ENCODE results near the gene TGM3. TPM values are rescaled to one million over a fixed set of nuclear protein-coding genes. Genes with fewer than 3 reads are reported as not detected.

The TGM3 gene
- total RNA-seq, 2 donors from 2014 or later, result not detected

DNA sequence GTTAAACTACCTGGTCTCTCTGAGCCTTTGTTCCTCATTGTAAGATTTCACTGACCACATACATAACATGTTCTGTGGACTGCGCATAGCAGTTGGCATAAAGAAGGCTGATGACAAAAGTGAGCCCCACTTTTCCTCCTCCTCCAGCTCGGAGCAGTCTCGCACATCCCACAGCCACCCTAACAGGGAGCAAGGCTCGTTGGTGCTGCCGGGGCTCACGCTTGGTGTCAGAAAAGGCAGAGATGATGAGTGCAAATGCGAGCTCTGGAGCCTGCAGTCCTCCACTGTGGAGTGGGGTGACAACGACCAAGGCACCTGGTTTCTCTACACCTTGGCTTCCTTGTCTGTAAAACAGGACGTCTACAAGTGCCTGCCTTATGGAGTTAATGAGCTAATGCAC is 9.7 kb downstream of the TGM3 start:
- H3K9me3 ChIP-seq, result no peaks in the 10 kb centered on the region
- H3K27me3 ChIP-seq, result no peaks in the 10 kb centered on the region
- H3K4me1 ChIP-seq, result no peaks in the 10 kb centered on the region
- no peak overlapping the region for H3K4me3 ChIP-seq
- TF ChIP-seq, protein P1, sequence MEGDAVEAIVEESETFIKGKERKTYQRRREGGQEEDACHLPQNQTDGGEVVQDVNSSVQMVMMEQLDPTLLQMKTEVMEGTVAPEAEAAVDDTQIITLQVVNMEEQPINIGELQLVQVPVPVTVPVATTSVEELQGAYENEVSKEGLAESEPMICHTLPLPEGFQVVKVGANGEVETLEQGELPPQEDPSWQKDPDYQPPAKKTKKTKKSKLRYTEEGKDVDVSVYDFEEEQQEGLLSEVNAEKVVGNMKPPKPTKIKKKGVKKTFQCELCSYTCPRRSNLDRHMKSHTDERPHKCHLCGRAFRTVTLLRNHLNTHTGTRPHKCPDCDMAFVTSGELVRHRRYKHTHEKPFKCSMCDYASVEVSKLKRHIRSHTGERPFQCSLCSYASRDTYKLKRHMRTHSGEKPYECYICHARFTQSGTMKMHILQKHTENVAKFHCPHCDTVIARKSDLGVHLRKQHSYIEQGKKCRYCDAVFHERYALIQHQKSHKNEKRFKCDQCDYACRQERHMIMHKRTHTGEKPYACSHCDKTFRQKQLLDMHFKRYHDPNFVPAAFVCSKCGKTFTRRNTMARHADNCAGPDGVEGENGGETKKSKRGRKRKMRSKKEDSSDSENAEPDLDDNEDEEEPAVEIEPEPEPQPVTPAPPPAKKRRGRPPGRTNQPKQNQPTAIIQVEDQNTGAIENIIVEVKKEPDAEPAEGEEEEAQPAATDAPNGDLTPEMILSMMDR (IDR thresholded peaks at IDR 0.05), result no peak
- no peak for DNase-seq (ENCODE audit: low spot score)
- H3K36me3 ChIP-seq, result no peaks in the 10 kb centered on the region
- no peak overlapping the region for H3K27ac ChIP-seq

DNA sequence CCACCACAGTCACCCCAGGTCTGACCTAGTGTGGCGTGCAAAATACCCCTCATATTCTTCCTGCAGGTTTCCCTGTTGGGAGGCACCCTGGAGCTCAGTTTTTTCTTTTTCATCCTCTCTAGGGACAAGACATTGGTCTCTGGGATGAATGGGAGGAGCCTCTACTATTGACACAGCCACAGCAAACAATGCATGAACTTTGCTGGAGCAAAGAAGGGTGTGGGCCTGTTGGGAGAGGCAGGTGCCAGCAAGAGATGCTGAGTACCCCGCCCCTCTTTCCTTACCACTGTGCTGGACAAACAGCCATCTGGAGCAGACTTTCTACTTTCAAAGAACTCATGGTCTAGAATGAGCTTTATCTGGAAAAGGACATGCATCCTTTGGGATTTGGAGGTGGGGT is 10.1 kb downstream of the TGM3 start:
- Histone ChIP-seq H3K27ac (no peak overlapping the region), H3K9me3 (no peaks in the 10 kb centered on the region), H3K4me1 (no peaks in the 10 kb centered on the region), H3K4me3 (no peak overlapping the region), H3K27me3 (no peaks in the 10 kb centered on the region), H3K36me3 (no peaks in the 10 kb centered on the region)
- DNase-seq (ENCODE audit: low spot score), result no peak
- TF ChIP-seq, protein P1 (IDR thresholded peaks at IDR 0.05), result no peak

DNA sequence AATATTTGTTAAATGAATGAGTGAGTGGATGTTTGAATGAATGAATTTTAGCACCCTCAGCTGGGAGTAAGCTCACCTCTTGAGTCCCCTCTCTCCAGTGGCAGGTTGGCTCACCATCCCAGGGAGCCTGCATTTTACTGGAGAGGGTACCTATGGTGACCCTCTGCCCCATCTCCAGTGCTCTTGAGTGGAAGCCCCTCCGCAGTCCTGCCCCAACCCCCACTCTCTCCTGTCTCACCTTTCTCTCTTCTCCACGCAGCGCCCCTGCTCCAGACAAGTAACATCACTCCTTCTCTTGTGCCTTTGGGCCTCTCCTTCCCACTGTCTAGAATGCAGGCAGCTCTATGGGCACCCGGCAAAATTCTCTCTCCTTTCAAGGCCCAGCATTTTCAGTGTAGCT is 11.3 kb downstream of the TGM3 start:
- Histone ChIP-seq H3K27me3 (no peaks in the 10 kb centered on the region), H3K4me1 (no peaks in the 10 kb centered on the region), H3K4me3 (no peak overlapping the region), H3K27ac (no peak overlapping the region), H3K36me3 (no peaks in the 10 kb centered on the region), H3K9me3 (no peaks in the 10 kb centered on the region)
- TF ChIP-seq, protein P1 (IDR thresholded peaks at IDR 0.05), result no peak
- no peak for DNase-seq (ENCODE audit: low spot score)

DNA sequence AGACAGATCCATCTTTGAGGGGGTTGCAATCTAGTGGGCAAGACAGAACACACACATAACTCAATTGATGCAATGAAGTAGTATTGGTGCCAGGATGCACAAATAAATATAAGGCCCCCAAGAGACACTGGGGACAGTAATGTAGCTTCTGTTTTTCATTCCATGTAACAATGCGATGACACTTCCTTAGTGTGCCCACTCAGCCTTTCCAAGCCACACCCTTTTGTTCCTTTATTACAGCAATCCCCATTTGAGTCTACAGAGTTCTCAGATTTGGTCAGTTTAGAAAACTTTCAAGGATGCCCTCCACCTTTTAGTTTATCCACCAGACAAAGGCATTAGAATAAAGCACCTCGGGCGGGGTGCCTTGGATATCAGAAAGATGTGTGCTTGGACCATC is 15.5 kb downstream of the TGM3 start:
- H3K27me3 ChIP-seq, result no peaks in the 10 kb centered on the region
- no peaks in the 10 kb centered on the region for H3K4me1 ChIP-seq
- H3K36me3 ChIP-seq, result no peaks in the 10 kb centered on the region
- TF ChIP-seq, protein P1 (IDR thresholded peaks at IDR 0.05), result no peak
- DNase-seq (ENCODE audit: low spot score), result no peak
- H3K27ac ChIP-seq, result no peak overlapping the region
- H3K9me3 ChIP-seq, result no peaks in the 10 kb centered on the region
- no peak overlapping the region for H3K4me3 ChIP-seq

DNA sequence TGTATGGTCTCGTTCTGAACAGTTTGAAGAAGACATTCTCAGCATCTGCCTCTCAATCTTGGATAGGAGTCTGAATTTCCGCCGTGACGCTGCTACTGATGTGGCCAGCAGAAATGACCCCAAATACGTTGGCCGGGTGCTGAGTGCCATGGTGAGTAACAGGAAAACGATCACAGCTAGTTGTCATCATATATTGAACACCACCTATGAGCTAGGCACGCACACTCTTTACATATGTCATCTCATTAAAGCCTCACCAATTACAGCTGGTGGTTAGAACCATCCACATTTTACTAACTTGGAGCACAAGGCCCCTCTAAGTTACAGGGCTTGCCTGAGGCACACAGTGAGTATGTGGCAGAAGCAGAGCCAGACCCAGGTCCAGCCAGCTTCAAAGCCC is 17.1 kb downstream of the TGM3 start:
- no peaks in the 10 kb centered on the region for H3K27me3 ChIP-seq
- no peaks in the 10 kb centered on the region for H3K4me1 ChIP-seq
- H3K36me3 ChIP-seq, result no peaks in the 10 kb centered on the region
- no peak overlapping the region for H3K4me3 ChIP-seq
- DNase-seq (ENCODE audit: low spot score), result no peak
- TF ChIP-seq, protein P1 (IDR thresholded peaks at IDR 0.05), result no peak
- no peaks in the 10 kb centered on the region for H3K9me3 ChIP-seq
- H3K27ac ChIP-seq, result no peak overlapping the region

DNA sequence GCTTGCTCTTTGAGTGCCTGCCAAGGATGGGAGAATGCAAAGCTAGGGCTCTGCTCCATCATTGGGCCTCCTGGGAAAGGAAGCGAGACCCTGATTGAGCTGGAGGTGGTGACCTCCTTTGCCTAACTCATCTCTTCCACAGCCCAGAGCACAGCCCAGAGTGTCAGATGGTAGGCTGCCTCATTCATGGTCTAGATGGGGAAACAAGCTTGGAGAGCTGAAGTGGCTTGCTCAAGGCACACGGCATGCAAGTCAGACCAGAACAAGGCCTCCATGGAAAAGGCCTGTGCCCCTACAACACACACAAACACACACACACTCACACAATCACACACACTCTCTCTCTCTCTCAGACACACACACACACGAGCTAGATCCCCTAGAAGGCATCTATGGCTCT is 17.5 kb downstream of the TGM3 start:
- TF ChIP-seq, protein P1 (IDR thresholded peaks at IDR 0.05), result no peak
- no peak for DNase-seq (ENCODE audit: low spot score)

More for the DNA sequence above, 17.5 kb downstream of the TGM3 start:
- Histone ChIP-seq H3K9me3 (no peaks in the 10 kb centered on the region), H3K27me3 (no peaks in the 10 kb centered on the region), H3K4me3 (no peak overlapping the region), H3K36me3 (no peaks in the 10 kb centered on the region), H3K4me1 (no peaks in the 10 kb centered on the region), H3K27ac (no peak overlapping the region)

Data from right atrium auricular region (tissue), 2 donors.